Endothelial cell of umbilical vein (primary cell): ENCODE data around the gene BSG. TPM values are rescaled to one million over a fixed set of nuclear protein-coding genes. Genes with fewer than 3 reads are reported as not detected.

Experiments used
- BruUV-seq: library from RNA; stranded (reverse); fragments of 400-500 nt; replicated peaks from 2 replicates; lab custom pipeline; 2021; lab: Mats Ljungman, UMichigan
- CTCF ChIA-PET: fragments of 300-600, 350-600 bp; sonication (Branson Sonifier 250); formaldehyde crosslinking; loops from one replicate; lab custom pipeline; 2021; ENCODE audit warnings: antibody characterized with exemption, inconsistent platforms; lab: Charles Lee
- POLR2A ChIA-PET: fragments of 300-600, 350-600 bp; sonication (Branson Sonifier 250); formaldehyde crosslinking; loops from one replicate; lab custom pipeline; 2021; ENCODE audit warnings: antibody characterized with exemption, inconsistent platforms; lab: Charles Lee
- DNase-seq: peaks from one replicate; pipeline ENCODE4 v3.0.0-alpha.2; 2011; ENCODE audit warnings: low read depth, low spot score
- FAIRE-seq: peaks from 2 replicates; lab custom pipeline; 2011; peaks lifted over from hg19 to GRCh38; lab: Jason Lieb, UNC
- H2AFZ ChIP-seq: 2 replicates; pipeline ENCODE4 v1.6.0; 2012; ENCODE audit warnings: low read depth, low read length, control low read depth, inconsistent platforms
- H3K27ac ChIP-seq: 2 replicates; pipeline ENCODE4 v1.5.1; 2011; ENCODE audit warnings: low read depth, mild to moderate bottlenecking, control low read depth, low read length, moderate library complexity; ENCODE audit not compliant: insufficient read depth
- H3K27me3 ChIP-seq, 2 experiments: 2 replicates each; pipeline versions ENCODE4 v1.6.0 to v1.6.1; 2011; ENCODE audit warnings: low read length in 2 of 2, mixed read lengths in 1 of 2; ENCODE audit not compliant: control insufficient read depth in 2 of 2, insufficient read depth in 2 of 2
- H3K36me3 ChIP-seq, 2 experiments: 2 replicates in 1 of 2; 3 replicates in 1 of 2; pipeline ENCODE4 v1.5.1; 2011; ENCODE audit warnings: low read length in 2 of 2, mild to moderate bottlenecking in 1 of 2, moderate library complexity in 1 of 2; ENCODE audit not compliant: control insufficient read depth in 2 of 2, insufficient read depth in 2 of 2; ENCODE audit errors: extremely low read depth in 1 of 2
- H3K4me1 ChIP-seq: 3 replicates; pipeline ENCODE4 v1.5.1; 2011; ENCODE audit warnings: mild to moderate bottlenecking, low read length; ENCODE audit not compliant: control insufficient read depth, insufficient read depth; ENCODE audit errors: extremely low read depth
- H3K4me2 ChIP-seq: 2 replicates; pipeline ENCODE4 v1.6.1; 2011; ENCODE audit warnings: low read length, control low read depth, mixed read lengths; ENCODE audit not compliant: insufficient read depth
- H3K4me3 ChIP-seq, 3 experiments: fragments of 200-600 bp in 1 of 3; sonication (generic), shearing (Covaris generic) in 1 of 3; replicated peaks in 1 of 3; 2 replicates each; pipeline ENCODE4 v1.5.1; 2011 to 2016; ENCODE audit warnings: control low read depth in 3 of 3, low read length in 3 of 3, mild to moderate bottlenecking in 2 of 3, inconsistent platforms in 1 of 3, low read depth in 1 of 3, moderate library complexity in 1 of 3; ENCODE audit not compliant: insufficient read depth in 1 of 3
- H3K79me2 ChIP-seq: 2 replicates; pipeline ENCODE4 v1.6.0; 2012; ENCODE audit warnings: low read length, inconsistent platforms; ENCODE audit not compliant: control insufficient read depth, insufficient read depth
- H3K9ac ChIP-seq: replicated peaks from 2 replicates; pipeline ENCODE3; 2011; ENCODE audit warnings: low read length, control low read depth; ENCODE audit not compliant: insufficient read depth; ENCODE audit errors: extremely low read depth
- H3K9me1 ChIP-seq: replicated peaks from 3 replicates; pipeline ENCODE4 v1.6.0; 2011; ENCODE audit warnings: mild to moderate bottlenecking, low read length; ENCODE audit not compliant: control insufficient read depth, insufficient read depth; ENCODE audit errors: extremely low read depth
- H3K9me3 ChIP-seq: replicated peaks from 2 replicates; pipeline ENCODE4 v1.5.1; 2012; ENCODE audit warnings: low read length, inconsistent platforms; ENCODE audit not compliant: control insufficient read depth, insufficient read depth
- H4K20me1 ChIP-seq: replicated peaks from 2 replicates; pipeline ENCODE3; 2011; ENCODE audit warnings: mild to moderate bottlenecking, low read length; ENCODE audit not compliant: control insufficient read depth, insufficient read depth; ENCODE audit errors: extremely low read depth
- EZH2 ChIP-seq: IDR thresholded peaks from 2 replicates; pipeline ENCODE4 v1.6.1; 2012; ENCODE audit warnings: borderline replicate concordance, low read depth, mild to moderate bottlenecking, moderate library complexity, low read length, inconsistent platforms; ENCODE audit not compliant: severe bottlenecking
- FOS ChIP-seq: IDR thresholded peaks from 2 replicates; pipeline ENCODE4 v1.6.1; 2011; ENCODE audit warnings: mild to moderate bottlenecking, low read length, moderate library complexity, borderline replicate concordance; ENCODE audit not compliant: insufficient read depth
- GATA2 ChIP-seq: IDR thresholded peaks from 2 replicates; pipeline ENCODE4 v1.7.0; 2011; ENCODE audit warnings: low read depth, mild to moderate bottlenecking, moderate library complexity, mixed read lengths, low read length; ENCODE audit not compliant: insufficient read length, insufficient read depth
- JUN ChIP-seq: IDR thresholded peaks from 2 replicates; pipeline ENCODE4 v1.6.1; 2011; ENCODE audit warnings: borderline replicate concordance, low read depth; ENCODE audit not compliant: insufficient read length, insufficient read depth
- MAX ChIP-seq: IDR thresholded peaks from 2 replicates; pipeline ENCODE4 v1.6.1; 2011; ENCODE audit not compliant: insufficient read depth, insufficient read length
- MYC ChIP-seq: IDR thresholded peaks from one replicate; pipeline ENCODE4 v1.6.1; 2011; ENCODE audit warnings: mild to moderate bottlenecking, low read depth, low read length
- POLR2A ChIP-seq: IDR thresholded peaks from 2 replicates; pipeline ENCODE4 v1.6.1; 2012; ENCODE audit warnings: low read depth, mild to moderate bottlenecking, control low read depth, low read length
- POLR2AphosphoS5 ChIP-seq: IDR thresholded peaks from 2 replicates; pipeline ENCODE4 v1.6.1; 2012; ENCODE audit warnings: low read depth, mild to moderate bottlenecking, control low read depth, low read length, moderate library complexity; ENCODE audit not compliant: insufficient read depth
- dilution Hi-C: fragments of 300-500 bp; cut with MboI; formaldehyde crosslinking; loops from one replicate; pipeline ENCODE4 v1.15.0; 2019; ENCODE audit warnings: low sequenced_read_pairs; ENCODE audit not compliant: extremely low pct_ligation_motif_present
- intact Hi-C: fragments of 100-400 bp; cut with micrococcal nuclease; formaldehyde crosslinking; loops from one replicate; pipeline ENCODE4 v1.10.0; 2022
- polyA plus RNA-seq, 4 experiments: library from polyadenylated mRNA; depleted of rRNA in 3 of 4; stranded (reverse) in 3 of 4; unstranded in 1 of 4; fragments of >200 nt; gene quantifications; 2 replicates each; pipeline versions ENCODE4 v1.2.1 to v1.2.3, GENCODE V29; 2011 to 2012; ENCODE audit warnings: missing spikeins in 1 of 4
- total RNA-seq: library from RNA; stranded (reverse); gene quantifications from 2 replicates; pipeline ENCODE4 v1.2.3, GENCODE V29; 2021
- TF ChIP-seq, protein P1 (sequence below), 2 donors: IDR thresholded peaks; 1 replicate in 1 of 2; 2 replicates in 1 of 2; pipeline ENCODE4 v1.5.1; 2011; ENCODE audit warnings: low read length in 2 of 2, mild to moderate bottlenecking in 2 of 2, moderate library complexity in 2 of 2, control low read depth in 1 of 2, inconsistent platforms in 1 of 2, low read depth in 1 of 2; ENCODE audit not compliant: insufficient read depth in 1 of 2; ENCODE audit errors: extremely low read depth in 1 of 2

BSG gene
- total and polyA plus RNA-seq, 2 donors (not counting 3 experiments of a cell fraction or from before 2014, with no cell fraction given): 485 to 661 TPM

DNA sequence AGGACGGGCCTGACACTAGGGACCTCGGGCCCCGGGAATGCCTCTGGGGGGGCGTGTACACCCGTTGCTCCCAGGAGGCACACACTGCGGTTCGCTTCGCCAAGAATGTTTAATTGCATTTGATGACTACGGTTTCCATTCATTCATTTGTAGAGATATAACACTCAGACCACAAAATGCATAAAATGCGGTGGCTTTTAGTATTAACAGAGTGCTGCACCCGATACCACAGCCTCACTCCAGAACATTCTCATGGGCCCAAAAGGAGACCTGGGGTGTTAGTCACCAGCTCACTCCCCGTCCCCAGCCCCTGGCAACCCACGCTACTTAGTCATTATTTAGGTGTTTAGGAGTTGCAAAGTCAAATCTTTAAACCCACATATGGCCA lies 39.1 kb downstream of the BSG start:
- POLR2A ChIA-PET: no interaction called here
- no peaks in the 10 kb centered on the region for H3K36me3 ChIP-seq
- intact Hi-C loops (no loop called here), dilution Hi-C loops (no loop called here)
- no peaks in the 10 kb centered on the region for H4K20me1 ChIP-seq
- DNase-seq (no peak), FAIRE-seq (no peak)
- no TSS peak for BruUV-seq
- no peaks in the 10 kb centered on the region for H3K9me1 ChIP-seq
- CTCF ChIA-PET: no interaction called here
- H3K4me1 ChIP-seq: peaks cover 8% of the 10 kb centered on the region
- H3K27me3 ChIP-seq: no peaks in the 10 kb centered on the region
- no peak overlapping the region for H3K9ac ChIP-seq
- no peak for TF ChIP-seq POLR2AphosphoS5
- no peak for TF ChIP-seq EZH2
- no peak for TF ChIP-seq MYC
- TF ChIP-seq, protein P1, sequence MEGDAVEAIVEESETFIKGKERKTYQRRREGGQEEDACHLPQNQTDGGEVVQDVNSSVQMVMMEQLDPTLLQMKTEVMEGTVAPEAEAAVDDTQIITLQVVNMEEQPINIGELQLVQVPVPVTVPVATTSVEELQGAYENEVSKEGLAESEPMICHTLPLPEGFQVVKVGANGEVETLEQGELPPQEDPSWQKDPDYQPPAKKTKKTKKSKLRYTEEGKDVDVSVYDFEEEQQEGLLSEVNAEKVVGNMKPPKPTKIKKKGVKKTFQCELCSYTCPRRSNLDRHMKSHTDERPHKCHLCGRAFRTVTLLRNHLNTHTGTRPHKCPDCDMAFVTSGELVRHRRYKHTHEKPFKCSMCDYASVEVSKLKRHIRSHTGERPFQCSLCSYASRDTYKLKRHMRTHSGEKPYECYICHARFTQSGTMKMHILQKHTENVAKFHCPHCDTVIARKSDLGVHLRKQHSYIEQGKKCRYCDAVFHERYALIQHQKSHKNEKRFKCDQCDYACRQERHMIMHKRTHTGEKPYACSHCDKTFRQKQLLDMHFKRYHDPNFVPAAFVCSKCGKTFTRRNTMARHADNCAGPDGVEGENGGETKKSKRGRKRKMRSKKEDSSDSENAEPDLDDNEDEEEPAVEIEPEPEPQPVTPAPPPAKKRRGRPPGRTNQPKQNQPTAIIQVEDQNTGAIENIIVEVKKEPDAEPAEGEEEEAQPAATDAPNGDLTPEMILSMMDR (IDR thresholded peaks at IDR 0.05; ENCODE audit: extremely low read depth in 1 of 2, insufficient read depth in 1 of 2, low read depth in 1 of 2, low read length in 2 of 2): no peak
- TF ChIP-seq FOS: no peak
- no peak for TF ChIP-seq POLR2A
- no peak for TF ChIP-seq JUN
- TF ChIP-seq MAX: no peak
- no peak for TF ChIP-seq GATA2
- H3K27ac ChIP-seq: no peak overlapping the region
- no peaks in the 10 kb centered on the region for H3K79me2 ChIP-seq
- no peaks in the 10 kb centered on the region for H3K9me3 ChIP-seq
- no peak overlapping the region for H2AFZ ChIP-seq
- H3K4me3 ChIP-seq: no peak overlapping the region
- H3K4me2 ChIP-seq: no peak overlapping the region
